Tracheal epithelial cell (primary cell): ENCODE measurements around the gene ZFTA. TPM values are rescaled to one million over a fixed set of nuclear protein-coding genes. Genes with fewer than 3 reads are reported as not detected.

ENCODE experiments used
- total RNA-seq: library from RNA; depleted of rRNA; stranded (reverse); fragments of >200 nt; gene quantifications from 2 replicates; pipeline ENCODE4 v1.2.1, GENCODE V29; 2014

ZFTA gene
- total RNA-seq, result 4.5 and 5.5 TPM in 2 replicates

DNA sequence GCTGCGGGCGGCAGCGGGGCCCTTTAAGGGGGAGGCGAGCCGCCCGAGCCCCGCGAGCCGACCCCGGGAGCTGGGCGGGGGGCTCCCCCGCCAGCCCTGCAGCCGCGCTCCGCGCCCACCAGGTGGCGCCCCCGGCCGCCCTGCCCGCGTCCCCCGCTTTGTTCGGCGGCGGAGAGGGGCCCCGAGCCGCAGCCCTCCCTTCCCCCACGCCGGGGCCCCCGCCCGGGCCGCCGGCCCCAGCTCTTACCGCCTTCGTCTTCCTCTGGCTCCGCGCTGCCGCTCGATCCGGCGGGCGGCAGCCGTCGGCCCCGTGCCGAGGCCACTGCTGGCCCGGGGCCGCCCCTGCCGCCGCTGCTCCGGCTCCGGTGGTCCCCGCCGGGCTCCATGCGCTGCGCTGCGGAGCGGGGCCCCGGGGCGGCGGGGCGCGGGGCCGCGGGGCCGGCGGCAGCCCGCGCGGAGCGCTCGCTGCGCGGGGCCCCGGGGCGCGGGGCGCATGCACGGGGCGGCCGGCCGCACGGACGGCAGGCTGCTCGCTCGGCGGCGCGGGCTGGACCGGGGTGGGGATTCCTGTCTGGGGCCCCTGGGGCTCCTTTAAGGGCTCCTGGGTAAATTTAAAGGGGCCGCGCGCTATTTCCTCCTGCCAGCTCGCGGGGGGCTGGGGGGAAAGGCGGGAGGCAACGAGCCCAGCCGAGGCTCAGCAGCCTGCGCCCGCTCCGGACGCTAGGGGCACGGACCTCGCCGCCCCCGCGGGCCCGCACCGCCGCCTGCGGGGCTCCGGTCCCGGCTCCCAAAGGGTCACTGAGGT is at the start of gene ZFTA:
TSS of gene ZFTA (minus strand) at position 539 of the 805 bp plus-strand sequence. CDS start at position 386, 153 bp downstream.

GRCh38 chr11:63813035-63813562 is 44.5 kb upstream of the ZFTA start, which contains the start of gene SPINDOC:
Gene SPINDOC, plus strand, starts transcription at chr11:63813456. Its CDS starts 231 bp downstream, at chr11:63813687.

Other genes with a start within 250 kb of the ZFTA start
- gene PLAAT4, start 232.0 kb downstream of the ZFTA start, total RNA-seq, result 1.3 and 18.1 TPM in 2 replicates
- gene PLAAT2, start 205.4 kb downstream of the ZFTA start, total RNA-seq, result 0.24 and 0.64 TPM in 2 replicates
- 1.9 and 15.9 TPM in 2 replicates for gene PLAAT3, start 154.3 kb downstream of the ZFTA start, total RNA-seq
- gene ATL3, start 97.4 kb downstream of the ZFTA start, total RNA-seq, result 70.8 and 79.3 TPM in 2 replicates
- gene RTN3, start 87.3 kb downstream of the ZFTA start, total RNA-seq, result 36.4 and 51.2 TPM in 2 replicates
- gene SPINDOC, start 44.7 kb upstream of the ZFTA start, total RNA-seq, result 6.0 and 6.5 TPM in 2 replicates
- gene MARK2, start 70.3 kb upstream of the ZFTA start, total RNA-seq, result 16.4 and 23.4 TPM in 2 replicates
- gene RCOR2, start 148.4 kb upstream of the ZFTA start, total RNA-seq, result 1.9 and 4.0 TPM in 2 replicates
- gene NAA40, start 170.2 kb upstream of the ZFTA start, total RNA-seq, result 2.7 and 3.8 TPM in 2 replicates
- 346 and 465 TPM in 2 replicates for gene COX8A, start 205.8 kb upstream of the ZFTA start, total RNA-seq
- gene OTUB1, start 217.7 kb upstream of the ZFTA start, total RNA-seq, result 54.1 and 59.0 TPM in 2 replicates